Measurements from ENCODE around the gene KYNU.

DNA sequence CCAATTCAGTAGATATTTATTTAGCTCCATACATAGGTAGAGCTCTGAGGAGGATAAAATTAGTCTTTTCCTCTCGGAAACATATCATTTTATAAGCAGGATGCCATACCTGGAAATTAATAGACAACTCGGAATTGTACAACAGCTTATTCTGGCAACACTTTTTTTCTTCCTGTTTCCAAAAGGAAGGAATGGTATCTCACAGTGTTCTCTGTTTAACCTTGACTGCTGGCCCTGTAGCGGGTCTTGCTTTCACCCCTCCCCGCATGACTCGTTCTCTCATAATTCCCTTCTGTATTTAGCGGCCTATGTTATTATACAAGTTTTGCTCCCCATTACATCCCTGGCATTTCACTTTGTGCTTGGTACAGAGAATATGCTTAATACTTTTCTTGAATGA is 2.5 kb upstream of the KYNU start:
- TF ChIP-seq CTCF (IDR thresholded peaks at IDR 0.05) = no peak
- TF ChIP-seq POLR2A (IDR thresholded peaks at IDR 0.05) = no peak

All from esophagus squamous epithelium (tissue), 4 donors.